ENCODE data around the gene ACAD9. TPM values are rescaled to one million over a fixed set of nuclear protein-coding genes. Genes with fewer than 3 reads are reported as not detected.

ACAD9 gene
- total RNA-seq, 1 donor from 2014 or later = 32.4 TPM

GRCh38 chr3:128917291-128917690 is 37.9 kb downstream of the ACAD9 start:
- TF ChIP-seq EZH2 (IDR thresholded peaks at IDR 0.05; ENCODE audit: insufficient read depth, low read length) = no peak
- no peak for TF ChIP-seq CTCF (IDR thresholded peaks at IDR 0.05; ENCODE audit: insufficient read depth, low read depth, low read length)
- H3K36me3 ChIP-seq (ENCODE audit: insufficient read depth, low read length) = peaks cover 27% of the 10 kb centered on the region
- FAIRE-seq = no peak

GRCh38 chr3:128919988-128920387 is 40.6 kb downstream of the ACAD9 start:
- Histone ChIP-seq H3K9ac (ENCODE audit: low read length) (no peak overlapping the region), H3K4me3 (ENCODE audit: insufficient read depth, low read depth, low read length) (no peak overlapping the region), H3K27ac (ENCODE audit: low read depth, low read length) (no peak overlapping the region), H3K27me3 (ENCODE audit: insufficient read depth, low read length) (no peaks in the 10 kb centered on the region), H3K9me3 (ENCODE audit: insufficient read depth, low read depth, low read length) (peaks cover 28% of the 10 kb centered on the region), H2AFZ (ENCODE audit: low read depth, low read length) (no peak overlapping the region), H3K79me2 (ENCODE audit: insufficient read depth, low read length) (no peaks in the 10 kb centered on the region), H3K36me3 (ENCODE audit: insufficient read depth, low read length) (peaks cover 10% of the 10 kb centered on the region), H4K20me1 (ENCODE audit: insufficient read depth, low read length) (no peaks in the 10 kb centered on the region), H3K4me2 (ENCODE audit: low read length) (no peak overlapping the region), H3K4me1 (ENCODE audit: insufficient read depth, low read length) (no peaks in the 10 kb centered on the region)
- H3K4me1 Mint-ChIP-seq (ENCODE audit: low read depth, unreplicated experiment) = no peaks in the 10 kb centered on the region
- H3K36me3 Mint-ChIP-seq (ENCODE audit: low read depth, unreplicated experiment) = peaks cover 44% of the 10 kb centered on the region
- H3K27ac Mint-ChIP-seq (ENCODE audit: unreplicated experiment) = no peak overlapping the region
- H3K4me3 Mint-ChIP-seq (ENCODE audit: unreplicated experiment) = no peak overlapping the region
- FAIRE-seq (no peak), DNase-seq (ENCODE audit: low read depth) (no peak)
- H3K27me3 Mint-ChIP-seq (ENCODE audit: low read depth, unreplicated experiment) = no peaks in the 10 kb centered on the region
- peaks cover 50% of the 10 kb centered on the region for H3K9me3 Mint-ChIP-seq (ENCODE audit: unreplicated experiment)
- no peak for TF ChIP-seq CTCF (IDR thresholded peaks at IDR 0.05; ENCODE audit: insufficient read depth, low read depth, low read length)
- no peak for TF ChIP-seq EZH2 (IDR thresholded peaks at IDR 0.05; ENCODE audit: insufficient read depth, low read length)

More at GRCh38 chr3:128917291-128917690, 37.9 kb downstream of the ACAD9 start:
- H3K27me3 ChIP-seq (ENCODE audit: insufficient read depth, low read length) = no peaks in the 10 kb centered on the region
- H3K27ac ChIP-seq (ENCODE audit: low read depth, low read length) = no peak overlapping the region
- Mint-ChIP-seq H3K9me3 (ENCODE audit: unreplicated experiment) (peaks cover 24% of the 10 kb centered on the region), H3K36me3 (ENCODE audit: low read depth, unreplicated experiment) (peaks cover 55% of the 10 kb centered on the region), H3K27me3 (ENCODE audit: low read depth, unreplicated experiment) (no peaks in the 10 kb centered on the region), H3K27ac (ENCODE audit: unreplicated experiment) (no peak overlapping the region), H3K4me3 (ENCODE audit: unreplicated experiment) (no peak overlapping the region), H3K4me1 (ENCODE audit: low read depth, unreplicated experiment) (no peaks in the 10 kb centered on the region)
- H3K4me3 ChIP-seq (ENCODE audit: insufficient read depth, low read depth, low read length) = no peak overlapping the region
- DNase-seq (ENCODE audit: low read depth) = no peak
- H3K9me3 ChIP-seq (ENCODE audit: insufficient read depth, low read depth, low read length) = peaks cover 10% of the 10 kb centered on the region
- no peak overlapping the region for H3K4me2 ChIP-seq (ENCODE audit: low read length)
- no peak overlapping the region for H2AFZ ChIP-seq (ENCODE audit: low read depth, low read length)
- H3K4me1 ChIP-seq (ENCODE audit: insufficient read depth, low read length) = no peaks in the 10 kb centered on the region
- H3K79me2 ChIP-seq (ENCODE audit: insufficient read depth, low read length) = no peaks in the 10 kb centered on the region
- H3K9ac ChIP-seq (ENCODE audit: low read length) = no peak overlapping the region
- no peaks in the 10 kb centered on the region for H4K20me1 ChIP-seq (ENCODE audit: insufficient read depth, low read length)

GRCh38 chr3:128922804-128923459 is 43.5 kb downstream of the ACAD9 start:
- Histone ChIP-seq H3K4me1 (ENCODE audit: insufficient read depth, low read length) (no peaks in the 10 kb centered on the region), H3K9me3 (ENCODE audit: insufficient read depth, low read depth, low read length) (peaks cover 36% of the 10 kb centered on the region), H3K27ac (ENCODE audit: low read depth, low read length) (no peak overlapping the region), H3K4me3 (ENCODE audit: insufficient read depth, low read depth, low read length) (no peak overlapping the region), H3K36me3 (ENCODE audit: insufficient read depth, low read length) (no peaks in the 10 kb centered on the region), H2AFZ (ENCODE audit: low read depth, low read length) (no peak overlapping the region), H3K79me2 (ENCODE audit: insufficient read depth, low read length) (no peaks in the 10 kb centered on the region), H4K20me1 (ENCODE audit: insufficient read depth, low read length) (no peaks in the 10 kb centered on the region), H3K4me2 (ENCODE audit: low read length) (no peak overlapping the region), H3K27me3 (ENCODE audit: insufficient read depth, low read length) (no peaks in the 10 kb centered on the region), H3K9ac (ENCODE audit: low read length) (no peak overlapping the region)
- TF ChIP-seq CTCF (IDR thresholded peaks at IDR 0.05; ENCODE audit: insufficient read depth, low read depth, low read length) (no peak), EZH2 (IDR thresholded peaks at IDR 0.05; ENCODE audit: insufficient read depth, low read length) (no peak)
- Mint-ChIP-seq H3K4me3 (ENCODE audit: unreplicated experiment) (no peak overlapping the region), H3K9me3 (ENCODE audit: unreplicated experiment) (peaks cover 66% of the 10 kb centered on the region), H3K36me3 (ENCODE audit: low read depth, unreplicated experiment) (peaks cover 29% of the 10 kb centered on the region), H3K4me1 (ENCODE audit: low read depth, unreplicated experiment) (no peaks in the 10 kb centered on the region), H3K27ac (ENCODE audit: unreplicated experiment) (no peak overlapping the region), H3K27me3 (ENCODE audit: low read depth, unreplicated experiment) (no peaks in the 10 kb centered on the region)
- FAIRE-seq (no peak), DNase-seq (ENCODE audit: low read depth) (no peak)
